OCI-LY3 (cell line): ENCODE data around the gene ACOXL.

Experiments used
- H2AFZ ChIP-seq: fragments of 200-600, 300-600 bp; shearing (Covaris generic); 2 replicates; pipeline ENCODE4 v1.6.0; 2014; ENCODE audit warnings: antibody characterized with exemption, low read depth, low read length
- H3K27ac ChIP-seq: fragments of 200-600, 300-600 bp; sonication (generic); 2 replicates; pipeline ENCODE4 v1.5.1; 2014; ENCODE audit warnings: mild to moderate bottlenecking, low read length, moderate library complexity, mixed read lengths
- H3K27me3 ChIP-seq: fragments of 200-600, 300-600 bp; sonication (generic); 2 replicates; pipeline ENCODE4 v1.6.1; 2014; ENCODE audit warnings: low read depth, low read length, mixed read lengths
- H3K36me3 ChIP-seq: fragments of 200-600, 300-600 bp; sonication (generic); replicated peaks from 2 replicates; pipeline ENCODE3; 2014; ENCODE audit warnings: low read depth, low read length, mixed read lengths
- H3K4me1 ChIP-seq: fragments of 300-600, 200-600 bp; sonication (generic); 2 replicates; pipeline ENCODE4 v1.6.1; 2014; ENCODE audit warnings: low read length, mixed read lengths
- H3K4me2 ChIP-seq: fragments of 200-600, 300-600 bp; sonication (generic); 2 replicates; pipeline ENCODE4 v1.6.1; 2014; ENCODE audit warnings: low read length, mixed read lengths
- H3K4me3 ChIP-seq: fragments of 300-600, 200-600 bp; sonication (generic); 2 replicates; pipeline ENCODE4 v1.5.1; 2014; ENCODE audit warnings: antibody characterized with exemption, mild to moderate bottlenecking, low read length, moderate library complexity
- H3K79me2 ChIP-seq: fragments of 300-600, 200-600 bp; shearing (Covaris generic); 2 replicates; pipeline ENCODE4 v1.6.1; 2014; ENCODE audit warnings: mild to moderate bottlenecking, low read length, mixed read lengths
- H3K9ac ChIP-seq: fragments of 300-600, 200-600 bp; shearing (Covaris generic); 2 replicates; pipeline ENCODE4 v1.6.0; 2014; ENCODE audit warnings: mild to moderate bottlenecking, low read length, moderate library complexity
- H3K9me3 ChIP-seq: fragments of 200-600, 300-600 bp; shearing (Covaris generic); 2 replicates; pipeline ENCODE4 v1.6.1; 2014; ENCODE audit warnings: low read length, mixed read lengths; ENCODE audit not compliant: insufficient read depth
- H4K20me1 ChIP-seq: fragments of 200-600, 300-600 bp; sonication (generic); 2 replicates; pipeline ENCODE4 v1.6.1; 2016; ENCODE audit warnings: low read length, mixed read lengths; ENCODE audit not compliant: insufficient read depth
- CTCF ChIP-seq: fragments of 200-600, 300-600 bp; sonication (generic); IDR thresholded peaks from 2 replicates; pipeline ENCODE4 v1.5.1; 2014; ENCODE audit warnings: antibody characterized with exemption, low read length, low read depth
- EZH2phosphoT487 ChIP-seq: fragments of 200-600 bp; shearing (Covaris generic); IDR thresholded peaks from 2 replicates; pipeline ENCODE4 v1.6.1; 2018; ENCODE audit warnings: antibody characterized with exemption, mixed run types, low read depth

ACOXL gene

GRCh38 chr2:111030260-111030891 lies 298.0 kb downstream of the ACOXL start:
- peaks cover 16% of the 10 kb centered on the region for H3K4me1 ChIP-seq
- no peaks in the 10 kb centered on the region for H3K79me2 ChIP-seq
- H2AFZ ChIP-seq = no peak overlapping the region
- H3K4me3 ChIP-seq = no peak overlapping the region
- TF ChIP-seq CTCF (no peak), EZH2phosphoT487 (no peak)
- H3K36me3 ChIP-seq = no peaks in the 10 kb centered on the region
- no peak overlapping the region for H3K9ac ChIP-seq
- H3K27me3 ChIP-seq = peaks cover 91% of the 10 kb centered on the region
- peak overlapping the region; percentile 32 for H3K4me2 ChIP-seq
- H3K9me3 ChIP-seq = no peaks in the 10 kb centered on the region
- H4K20me1 ChIP-seq = peaks cover 48% of the 10 kb centered on the region
- H3K27ac ChIP-seq = no peak overlapping the region

- Histone ChIP-seq H3K36me3 (no peaks in the 10 kb centered on the region), H3K9me3 (no peaks in the 10 kb centered on the region), H3K4me2 (peak overlapping the region; percentile 32), H4K20me1 (peaks cover 52% of the 10 kb centered on the region), H3K27ac (no peak overlapping the region), H3K9ac (no peak overlapping the region), H2AFZ (no peak overlapping the region), H3K27me3 (peaks cover 91% of the 10 kb centered on the region), H3K79me2 (no peaks in the 10 kb centered on the region), H3K4me3 (no peak overlapping the region), H3K4me1 (peaks cover 20% of the 10 kb centered on the region)
- TF ChIP-seq EZH2phosphoT487 (no peak), CTCF (no peak)
Measured at GRCh38 chr2:111030945-111031344, 298.6 kb downstream of the ACOXL start.

- Histone ChIP-seq H3K27me3 (peaks cover 94% of the 10 kb centered on the region), H3K27ac (no peak overlapping the region), H4K20me1 (peaks cover 60% of the 10 kb centered on the region), H3K79me2 (no peaks in the 10 kb centered on the region), H2AFZ (no peak overlapping the region), H3K9ac (no peak overlapping the region), H3K4me1 (peaks cover 28% of the 10 kb centered on the region), H3K4me2 (no peak overlapping the region), H3K36me3 (no peaks in the 10 kb centered on the region), H3K9me3 (no peaks in the 10 kb centered on the region), H3K4me3 (no peak overlapping the region)
- no peak for TF ChIP-seq CTCF
- no peak for TF ChIP-seq EZH2phosphoT487
Measured at GRCh38 chr2:111031546-111032478, 299.4 kb downstream of the ACOXL start.

- no peaks in the 10 kb centered on the region for H3K9me3 ChIP-seq
Measured at GRCh38 chr2:111032721-111033429, 300.5 kb downstream of the ACOXL start.

More at GRCh38 chr2:111032721-111033429, 300.5 kb downstream of the ACOXL start:
- TF ChIP-seq EZH2phosphoT487 = no peak
- H3K9ac ChIP-seq = no peak overlapping the region
- no peak overlapping the region for H3K4me3 ChIP-seq
- no peaks in the 10 kb centered on the region for H3K36me3 ChIP-seq
- no peak overlapping the region for H3K27ac ChIP-seq
- no peaks in the 10 kb centered on the region for H3K79me2 ChIP-seq
- peaks cover 97% of the 10 kb centered on the region for H3K27me3 ChIP-seq
- no peak overlapping the region for H3K4me2 ChIP-seq
- peaks cover 69% of the 10 kb centered on the region for H4K20me1 ChIP-seq
- H2AFZ ChIP-seq = no peak overlapping the region
- H3K4me1 ChIP-seq = peaks cover 38% of the 10 kb centered on the region
